Right ventricle myocardium inferior (tissue), 1 donor: ENCODE results near the gene PTPN23. TPM values are rescaled to one million over a fixed set of nuclear protein-coding genes. Genes with fewer than 3 reads are reported as not detected.
"Not testable (repeated sequence)": the region's sequence is repeated elsewhere in the genome, so short reads cannot be mapped to it uniquely, and the experiment has no call there.

ENCODE experiments used
- ATAC-seq: fragments of 200-7000 bp; cut with Tn5 transposase; one replicate; pipeline ENCODE4 v1.9.1; 2020; ENCODE audit warnings: mild to moderate bottlenecking, moderate library complexity
- DNase-seq: peaks from one replicate; pipeline ENCODE4 v3.0.0; 2021; ENCODE audit errors: missing footprints
- intact Hi-C: fragments of 100-400 bp; cut with DNase I; formaldehyde crosslinking; loops from one replicate; pipeline ENCODE4 v1.11.0; 2022
- total RNA-seq: library from RNA; stranded (reverse); fragmentation: NEBNext Ultra II Directional; extraction: Animal tissue kit (Norgen Biotek cat#: 25700); gene quantifications from one replicate; pipeline ENCODE4 v1.2.1, GENCODE V29; 2021
- donor health status: DM: no; HTN: yes; CAD: no; lungs with severe emphysema.

Gene PTPN23
- total RNA-seq, 1 donor from 2014 or later, result 21.1 TPM

DNA sequence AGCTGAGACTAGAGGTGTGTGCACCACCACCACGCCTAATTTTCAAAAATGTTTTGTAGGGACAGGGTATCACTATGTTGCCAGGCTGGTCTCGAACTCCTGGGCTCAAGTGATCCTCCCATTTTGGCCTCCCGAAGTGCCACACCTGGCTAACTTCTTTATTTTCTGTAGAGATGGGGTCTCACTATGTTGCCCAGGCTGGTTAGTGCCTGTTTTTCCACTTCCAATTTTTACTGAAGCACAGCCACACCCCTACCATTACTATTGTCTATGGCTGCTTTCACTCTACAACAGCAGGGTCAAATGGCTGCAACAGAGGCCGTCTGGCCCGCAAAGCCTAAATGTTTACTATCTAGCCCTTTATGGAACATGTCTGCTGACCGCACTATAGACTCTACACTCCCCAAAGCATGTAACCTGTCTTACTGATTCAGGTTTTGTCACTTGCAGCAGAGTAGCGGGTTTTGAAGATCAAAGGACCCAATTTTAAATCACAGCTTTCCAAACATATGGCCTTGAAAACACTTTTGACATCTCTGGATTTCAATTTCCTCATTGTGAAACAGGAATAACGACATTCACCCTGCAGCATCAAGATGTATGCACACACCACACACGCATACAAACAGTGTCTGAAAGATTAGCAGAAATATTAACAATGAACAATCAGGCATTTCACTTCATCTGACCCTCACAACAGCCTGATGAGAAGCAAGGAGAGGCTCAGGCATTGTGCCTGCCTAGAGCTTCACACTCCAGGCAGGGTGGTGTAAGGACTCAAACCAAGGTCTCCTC, 48.9 kb downstream of the PTPN23 start:
- intact Hi-C loops, result no loop called here
- DNase-seq (no peak), ATAC-seq (no peak)

GRCh38 chr3:47430606-47431005, 49.8 kb downstream of the PTPN23 start:
- DNase-seq (no peak), ATAC-seq (no peak)
- intact Hi-C loops, result no loop called here

DNA sequence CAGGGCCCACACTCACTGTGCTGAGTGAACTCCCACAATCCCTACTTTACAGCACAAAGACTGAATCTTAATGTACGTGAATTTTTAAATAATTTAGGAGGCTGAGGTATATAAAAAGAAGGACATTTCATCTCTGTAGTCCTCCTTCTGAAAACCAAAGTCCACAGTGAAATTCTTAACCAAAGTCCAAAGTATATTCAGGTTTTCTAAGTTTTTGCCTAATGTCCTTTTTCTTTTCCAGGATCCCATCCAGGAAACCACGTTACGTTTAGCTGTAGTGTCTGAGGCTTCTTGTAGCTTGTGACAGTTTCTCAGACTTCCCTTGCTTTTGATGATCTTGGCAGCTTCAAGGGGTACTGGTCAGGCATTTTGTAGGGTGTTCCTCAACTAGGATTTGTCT, 50.4 kb downstream of the PTPN23 start:
- DNase-seq (no peak), ATAC-seq (no peak)
- intact Hi-C loops, result no loop called here

GRCh38 chr3:47432673-47433072, 51.9 kb downstream of the PTPN23 start:
- no peak for DNase-seq
- ATAC-seq, result no peak
- intact Hi-C loops, result no loop called here

- intact Hi-C loops, result no loop called here
- ATAC-seq, result no peak
- no peak for DNase-seq
Measured at GRCh38 chr3:47433796-47434195, 53.0 kb downstream of the PTPN23 start.

DNA sequence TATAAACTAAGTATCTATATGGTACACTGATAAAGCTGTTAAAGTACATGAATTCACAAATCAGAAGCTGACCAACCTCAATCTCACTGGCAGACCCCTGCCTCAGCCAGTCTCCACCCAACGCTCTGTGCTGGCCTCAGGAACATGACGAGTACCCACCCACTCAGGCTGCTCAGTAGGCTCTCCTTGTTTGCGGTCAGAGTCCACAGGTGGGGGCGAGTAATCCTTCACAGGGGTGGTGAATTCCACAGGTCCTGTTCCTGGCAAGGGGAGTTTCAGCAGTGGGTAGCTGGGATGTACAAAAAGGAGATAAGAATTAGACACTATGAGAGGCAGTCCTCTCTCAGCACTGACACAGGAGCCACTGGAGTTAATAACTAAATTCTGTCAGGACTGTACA, 54.0 kb downstream of the PTPN23 start:
- DNase-seq (no peak), ATAC-seq (no peak)
- intact Hi-C loops, result no loop called here

GRCh38 chr3:47436180-47436579, 55.4 kb downstream of the PTPN23 start:
- intact Hi-C loops, result no loop called here
- DNase-seq (no peak), ATAC-seq (no peak)

GRCh38 chr3:47440131-47440530, 59.3 kb downstream of the PTPN23 start:
- DNase-seq (no peak), ATAC-seq (no peak)
- intact Hi-C loops, result no loop called here

- ATAC-seq (no peak), DNase-seq (no peak)
- intact Hi-C loops, result loop anchor here (2.0 kb wide), 1 partner anchor 33 kb away; the partner anchor contains the start of gene SCAP
Measured at GRCh38 chr3:47441796-47442551, 61.2 kb downstream of the PTPN23 start.

- ATAC-seq (peak; percentile 21), DNase-seq (no peak)
- intact Hi-C loops, result loop anchor here (2.0 kb wide), 1 partner anchor 31 kb away; the partner anchor contains the start of gene SCAP
Measured at GRCh38 chr3:47443611-47443995, 62.8 kb downstream of the PTPN23 start.

- ATAC-seq (no peak), DNase-seq (no peak)
- intact Hi-C loops, result no loop called here
Measured at GRCh38 chr3:47444103-47444502, 63.3 kb downstream of the PTPN23 start.

- DNase-seq, result no peak
- no peak for ATAC-seq
- intact Hi-C loops, result no loop called here
Measured at GRCh38 chr3:47452453-47453215, 71.8 kb downstream of the PTPN23 start.

DNA sequence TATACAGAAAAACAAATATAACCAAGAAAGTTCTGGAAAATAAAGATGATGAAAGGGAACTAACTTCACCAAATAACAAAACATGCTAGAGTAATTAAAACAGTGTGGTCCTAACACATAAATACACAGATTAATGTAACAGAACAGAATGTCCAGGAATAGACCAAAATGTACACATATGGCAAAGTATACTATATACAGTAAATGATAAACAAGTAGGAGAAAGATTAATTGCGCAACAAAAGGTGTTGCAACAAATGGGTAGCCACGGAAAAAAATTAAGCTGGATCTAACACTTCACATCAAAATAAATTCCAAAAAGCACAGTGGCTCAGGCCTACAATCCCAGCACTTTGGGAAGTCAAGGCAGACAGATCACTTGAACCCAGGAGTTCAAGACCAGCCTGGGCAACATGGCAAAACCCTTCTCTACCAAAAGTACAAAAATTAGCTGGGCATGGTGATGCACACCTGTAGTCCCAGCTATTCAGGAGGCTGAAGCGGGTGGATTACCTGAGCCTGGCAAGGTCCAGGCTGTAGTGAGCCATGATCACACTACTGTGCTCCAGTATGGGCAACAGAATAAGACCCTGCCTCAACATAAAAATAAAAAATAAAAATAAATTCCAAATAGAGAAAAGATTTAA, 75.1 kb downstream of the PTPN23 start:
- DNase-seq (no peak), ATAC-seq (no peak)
- intact Hi-C loops, result no loop called here

DNA sequence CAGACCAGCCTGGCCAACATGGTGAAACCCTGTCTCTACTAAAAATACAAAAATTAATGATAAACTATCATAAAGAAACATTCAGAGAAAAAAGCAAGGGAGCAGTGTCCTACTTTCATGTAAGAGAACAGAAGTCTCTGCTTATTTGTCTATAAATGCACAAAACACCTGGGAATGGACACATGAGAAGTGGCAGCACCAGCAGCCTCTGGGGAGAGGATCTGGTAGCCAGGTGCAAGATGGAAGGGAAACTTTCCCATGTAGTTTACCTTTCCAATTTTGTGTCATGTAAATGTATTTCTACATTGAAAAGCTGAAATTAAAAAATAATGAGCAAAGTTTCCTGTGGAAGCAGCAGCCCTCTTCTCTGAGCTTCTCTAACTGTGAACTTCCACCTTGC, 76.2 kb downstream of the PTPN23 start:
- no peak for DNase-seq
- intact Hi-C loops, result no loop called here
- ATAC-seq, result no peak

DNA sequence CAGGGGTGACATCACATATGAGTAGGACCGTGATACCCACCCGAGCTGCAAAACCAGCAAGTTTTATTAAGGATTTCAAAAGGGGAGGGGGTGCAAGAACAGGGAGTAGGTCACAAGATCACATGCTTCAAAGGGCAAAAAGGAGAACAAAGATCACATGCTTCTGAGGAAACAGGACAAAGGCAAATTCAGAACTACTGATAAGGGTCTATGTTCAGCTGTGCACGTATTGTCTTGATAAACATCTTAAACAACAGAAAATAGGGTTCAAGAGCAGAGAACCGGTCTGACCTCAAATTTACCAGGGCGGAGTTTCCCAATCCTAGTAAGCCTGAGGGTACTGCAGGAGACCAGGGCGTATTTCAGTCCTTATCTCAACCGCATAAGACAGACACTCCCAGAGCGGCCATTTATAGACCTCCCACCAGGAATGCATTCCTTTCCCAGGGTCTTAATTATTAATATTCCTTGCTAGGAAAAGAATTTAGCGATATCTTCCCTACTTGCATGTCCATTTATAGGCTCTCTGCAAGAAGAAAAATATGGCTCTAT, 78.8 kb downstream of the PTPN23 start:
- ATAC-seq, DNase-seq: not testable (repeated sequence)
- intact Hi-C loops, result loop anchor here (2.0 kb wide), 1 partner anchor 13 kb away; no protein-coding TSS in a partner anchor
